ENCODE measurements around the gene GATA6. TPM values are rescaled to one million over a fixed set of nuclear protein-coding genes. Genes with fewer than 3 reads are reported as not detected.

Gene GATA6
- total and polyA plus RNA-seq, 2 of the 8 experiments (the other 6 are each of a cell fraction or from before 2014, with no cell fraction given): 0.09 TPM; not detected in 1

DNA sequence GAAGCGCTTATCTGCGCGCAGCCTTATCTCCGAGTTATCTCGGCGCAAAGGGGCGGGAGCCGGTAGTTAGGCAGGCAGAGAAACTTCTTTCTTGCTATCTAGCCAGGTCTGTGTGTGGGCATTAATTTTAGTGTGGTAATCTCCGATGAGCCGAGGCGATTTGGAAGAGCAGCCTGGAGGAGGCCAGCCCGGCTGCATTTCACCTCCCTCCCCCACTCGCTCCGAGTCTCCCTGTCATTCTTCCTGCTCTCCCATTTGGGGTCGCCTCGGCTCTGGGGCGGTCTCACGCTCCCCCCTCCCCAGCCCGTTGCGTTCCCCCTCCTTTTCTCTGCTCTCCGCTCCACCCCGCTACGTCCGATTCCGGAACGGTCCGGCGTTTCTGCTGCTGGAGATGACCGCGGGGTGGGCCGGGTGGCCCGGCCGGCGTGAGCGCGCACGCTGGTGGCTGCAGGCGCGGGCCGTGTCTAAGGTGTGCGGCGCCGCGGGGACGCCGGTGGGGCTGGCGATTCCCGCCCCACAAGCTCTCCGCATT, 566 bp downstream of the GATA6 start:
- H2AFZ ChIP-seq (ENCODE audit: low read length): peak overlapping the region; percentile 24; the same call in 1 of the 2 replicates
- no peaks in the 10 kb centered on the region for H3K79me2 ChIP-seq (ENCODE audit: control insufficient read depth in 1 of 2, insufficient read depth in 2 of 2, low read length in 2 of 2)
- peak overlapping the region; percentile 34 to 70 (median 50) for H3K4me3 ChIP-seq (ENCODE audit: extremely low read depth in 1 of 4, insufficient read depth in 2 of 4, low read depth in 3 of 4, low read length in 4 of 4)
- no peak overlapping the region for H2BK120ac ChIP-seq (replicated peaks; ENCODE audit: low read depth, low read length)
- FAIRE-seq: no peak
- TF ChIP-seq ASH2L (IDR thresholded peaks at IDR 0.05; ENCODE audit: low read length) (peak; percentile 47), RNF2 (IDR thresholded peaks at IDR 0.05; ENCODE audit: borderline replicate concordance, low read depth, low read length, missing control alignments, poor library complexity, severe bottlenecking) (peak; percentile 64), EZH2 (IDR thresholded peaks at IDR 0.05; ENCODE audit: low read depth, low read length, severe bottlenecking) (peak; percentile 54), TAF1 (IDR thresholded peaks at IDR 0.05; ENCODE audit: low read depth, low read length) (no peak), SUZ12 (IDR thresholded peaks at IDR 0.05; ENCODE audit: low read length) (peak; percentile 13), KDM4A (IDR thresholded peaks at IDR 0.05; ENCODE audit: low read depth, low read length, severe bottlenecking) (peak; percentile 50)
- H3K56ac ChIP-seq (replicated peaks; ENCODE audit: insufficient read length, low read depth, low read length): no peak overlapping the region
- peaks cover 0 to 37% (median 13%) of the 10 kb centered on the region in 4 experiments; a peak in 5 of 7 replicates for H3K4me1 ChIP-seq (replicated peaks in 1 of 4; ENCODE audit: control insufficient read depth in 3 of 4, insufficient read depth in 4 of 4, low read length in 3 of 4)
- H3K18ac ChIP-seq (ENCODE audit: extremely low read depth, low read length): peak overlapping the region; percentile 60; the same call in 1 of the 2 replicates
- peaks cover 26 to 30% of the 10 kb centered on the region in 2 experiments for H4K20me1 ChIP-seq (replicated peaks in 1 of 2; ENCODE audit: control insufficient read depth in 1 of 2, insufficient read depth in 2 of 2, low read length in 2 of 2)
- peaks cover 0 to 19% (median 0%) of the 10 kb centered on the region in 4 experiments; a peak in 1 of 8 replicates for H3K36me3 ChIP-seq (ENCODE audit: control insufficient read depth in 2 of 4, insufficient read depth in 4 of 4, low read length in 3 of 4)
- H3K9ac ChIP-seq (replicated peaks in 1 of 4; ENCODE audit: extremely low read depth in 1 of 4, low read depth in 3 of 4, low read length in 3 of 4): no peak overlapping the region
- peak overlapping the region; percentile 71 to 88 for H3K4me2 ChIP-seq (ENCODE audit: insufficient read depth in 1 of 2, low read depth in 2 of 2, low read length in 2 of 2)
- no peak for DNase-seq (ENCODE audit: low read depth in 1 of 2, low spot score in 2 of 2)
- no peak overlapping the region for H4K5ac ChIP-seq (ENCODE audit: insufficient read length, low read depth, low read length)
- WGBS, 2 experiments (ENCODE audit: extremely low coverage in 1 of 2, insufficient coverage in 1 of 2, insufficient read length in 1 of 2, insufficient replicate concordance in 2 of 2, low coverage in 1 of 2, low lambda C conversion rate in 2 of 2, missing lambda C conversion rate in 1 of 2): 1% methylated on average over 28 of the region's 49 CpGs; no CpG with 5 or more reads in 1 of the 2 experiments
- no peak overlapping the region for H3K23ac ChIP-seq (ENCODE audit: insufficient read length)
- no peak overlapping the region for H4K91ac ChIP-seq (replicated peaks; ENCODE audit: insufficient read length, low read length)
- no peak overlapping the region for H2AK5ac ChIP-seq (ENCODE audit: low read depth, low read length)
- peak overlapping the region; percentile 12; the same call in 1 of the 2 replicates for H4K8ac ChIP-seq (ENCODE audit: extremely low read depth, insufficient read depth, low read length)
- H2BK12ac ChIP-seq (ENCODE audit: low read depth, low read length): 0 out of 2 replicates have a peak overlapping the region, but pooled peaks have one; percentile 5
- POLR2A ChIA-PET (ENCODE audit: partially characterized antibody): no interaction called here
- H2BK20ac ChIP-seq (ENCODE audit: low read length): no peak overlapping the region
- H3K27ac ChIP-seq (ENCODE audit: low read depth, low read length): no peak overlapping the region
- H2BK5ac ChIP-seq (ENCODE audit: low read depth, low read length): no peak overlapping the region
- CTCF ChIA-PET (ENCODE audit: partially characterized antibody): no interaction called here
- peaks cover 17% of the 10 kb centered on the region; the same call in 1 of the 2 replicates for H3K23me2 ChIP-seq (ENCODE audit: low read depth, low read length)
- peaks cover 89 to 100% (median 96%) of the 10 kb centered on the region in 4 experiments for H3K27me3 ChIP-seq (replicated peaks in 1 of 4; ENCODE audit: control insufficient read depth in 3 of 4, extremely low read depth in 1 of 4, insufficient read depth in 3 of 4, low read length in 3 of 4)
- H3K4ac ChIP-seq (replicated peaks; ENCODE audit: insufficient read length, low read depth, low read length): no peak overlapping the region
- no peaks in the 10 kb centered on the region for H3K9me3 ChIP-seq (ENCODE audit: insufficient read depth in 2 of 2, low read depth in 1 of 2, low read length in 1 of 2)
- H3K79me1 ChIP-seq (ENCODE audit: low read depth, low read length): no peaks in the 10 kb centered on the region
- no peak overlapping the region for H2BK15ac ChIP-seq (ENCODE audit: low read length)
- no peak overlapping the region for H3K14ac ChIP-seq (ENCODE audit: insufficient read length)
